Gastrocnemius medialis (tissue), 4 donors: ENCODE data around the gene ZNF491. TPM values are rescaled to one million over a fixed set of nuclear protein-coding genes. Genes with fewer than 3 reads are reported as not detected.

ENCODE experiments used
- ATAC-seq, 2 donors: fragments of 150-250 bp; one replicate each; pipeline ENCODE4 v1.9.1; 2016
- DNase-seq, 2 donors: peaks; one replicate each; pipeline ENCODE4 v3.0.0-alpha.2; 2019
- H3K27ac ChIP-seq, 4 donors: fragments of 200-600 bp; sonication (generic); 1 replicate in 1 of 4; 2 replicates in 3 of 4; pipeline ENCODE4 v1.5.1; 2016 to 2018; ENCODE audit warnings: mild to moderate bottlenecking in 2 of 4, moderate library complexity in 1 of 4
- H3K27me3 ChIP-seq, 3 donors: fragments of 200-600 bp; sonication (generic) in 2 of 3; 1 replicate in 1 of 3; 2 replicates in 2 of 3; pipeline versions ENCODE4 v1.5.1 to v1.6.0; 2016 to 2019; ENCODE audit warnings: mild to moderate bottlenecking in 1 of 3, moderate library complexity in 1 of 3
- H3K36me3 ChIP-seq, 2 donors: fragments of 200-600 bp; sonication (generic) in 1 of 2; one replicate each; pipeline ENCODE4 v1.5.1; 2017 to 2018
- H3K4me1 ChIP-seq, 2 donors: fragments of 200-600 bp; sonication (generic) in 1 of 2; one replicate each; pipeline ENCODE4 v1.5.1; 2016 to 2017; ENCODE audit warnings: mild to moderate bottlenecking in 2 of 2
- H3K4me3 ChIP-seq, 4 donors: fragments of 200-600 bp; sonication (generic) in 3 of 4; 1 replicate in 1 of 4; 2 replicates in 3 of 4; pipeline ENCODE4 v1.5.1; 2016 to 2019; ENCODE audit warnings: mild to moderate bottlenecking in 2 of 4
- H3K9me3 ChIP-seq, 3 donors: fragments of 200-600 bp; sonication (generic) in 2 of 3; 1 replicate in 1 of 3; 2 replicates in 2 of 3; pipeline ENCODE4 v1.5.1; 2016 to 2019
- CTCF ChIP-seq, 5 experiments: fragments of 450-650 bp in 3 of 5; fragments of 200-600 bp in 2 of 5; sonication (generic) in 2 of 5; IDR thresholded peaks in 4 of 5; conservative IDR thresholded peaks in 1 of 5; 1 replicate in 4 of 5; 2 replicates in 1 of 5; pipeline ENCODE4 v1.5.1; 2016 to 2019; ENCODE audit warnings: antibody characterized with exemption in 5 of 5, mild to moderate bottlenecking in 3 of 5, moderate library complexity in 3 of 5
- POLR2A ChIP-seq, 2 donors: fragments of 450-650 bp; IDR thresholded peaks; one replicate each; pipeline ENCODE4 v1.6.1; 2017; ENCODE audit warnings: antibody characterized with exemption in 2 of 2, mild to moderate bottlenecking in 2 of 2, moderate library complexity in 2 of 2
- in situ Hi-C, 4 donors: fragments of 200-750 bp; cut with MboI; loops; one replicate each; pipeline versions ENCODE4 v1.15.0 to v1.8.0; 2017; ENCODE audit warnings: low sequenced_read_pairs in 4 of 4
- intact Hi-C: fragments of 100-400 bp; cut with DNase I; formaldehyde crosslinking; loops from one replicate; pipeline ENCODE4 v1.15.1; 2023; ENCODE audit warnings: low total_unique reads
- total RNA-seq, 4 donors: library from RNA; depleted of rRNA; stranded (reverse); fragments of >200 nt; gene quantifications; one replicate each; pipeline versions ENCODE4 v1.1.0 to v1.2.3, GENCODE V29; 2016

Gene ZNF491
- total RNA-seq, 4 donors from 2014 or later: 0.92 to 1.8 (median 1.4) TPM

GRCh38 chr19:11756965-11757364 is 41.4 kb upstream of the ZNF491 start:
- Histone ChIP-seq H3K27me3 (peaks cover 0 to 3% (median 0%) of the 10 kb centered on the region in 3 donors), H3K36me3 (no peaks in the 10 kb centered on the region), H3K4me1 (no peaks in the 10 kb centered on the region), H3K4me3 (no peak overlapping the region), H3K9me3 (peaks cover 0 to 4% (median 0%) of the 10 kb centered on the region in 3 donors), H3K27ac (no peak overlapping the region)
- ATAC-seq (no peak), DNase-seq (no peak)
- no peak for TF ChIP-seq POLR2A (IDR thresholded peaks at IDR 0.05)
- no peak for TF ChIP-seq CTCF (IDR thresholded peaks at IDR 0.05 in 4 of 5, conservative IDR thresholded peaks at IDR 0.05 in 1 of 5)
- intact Hi-C loops (no loop called here), in situ Hi-C loops (no loop called here)

GRCh38 chr19:11759805-11760204 is 38.5 kb upstream of the ZNF491 start:
- ATAC-seq: no peak
- Histone ChIP-seq H3K4me3 (no peak overlapping the region), H3K27ac (no peak overlapping the region), H3K36me3 (no peaks in the 10 kb centered on the region), H3K4me1 (no peaks in the 10 kb centered on the region), H3K9me3 (no peaks in the 10 kb centered on the region), H3K27me3 (no peaks in the 10 kb centered on the region)
- no peak for DNase-seq
- in situ Hi-C loops (no loop called here), intact Hi-C loops (loop anchor here (10.0 kb wide), 1 partner anchor 795 kb away; the partner anchor contains the start of gene ZNF564)
- TF ChIP-seq POLR2A (IDR thresholded peaks at IDR 0.05): no peak
- TF ChIP-seq CTCF (IDR thresholded peaks at IDR 0.05 in 4 of 5, conservative IDR thresholded peaks at IDR 0.05 in 1 of 5): no peak

- intact Hi-C loops (loop anchor here (10.0 kb wide), 1 partner anchor 792 kb away; the partner anchor contains the start of gene ZNF564), in situ Hi-C loops (no loop called here)
- H3K27ac ChIP-seq: no peak overlapping the region
Measured at GRCh38 chr19:11763117-11763516, 35.2 kb upstream of the ZNF491 start.

GRCh38 chr19:11763611-11764010 is 34.7 kb upstream of the ZNF491 start:
- TF ChIP-seq CTCF (IDR thresholded peaks at IDR 0.05 in 4 of 5, conservative IDR thresholded peaks at IDR 0.05 in 1 of 5): no peak
- TF ChIP-seq POLR2A (IDR thresholded peaks at IDR 0.05): no peak
- H3K9me3 ChIP-seq: no peaks in the 10 kb centered on the region
- intact Hi-C loops (loop anchor here (10.0 kb wide), 1 partner anchor 791 kb away; the partner anchor contains the start of gene ZNF564), in situ Hi-C loops (no loop called here)
- H3K27me3 ChIP-seq: no peaks in the 10 kb centered on the region
- no peak for ATAC-seq
- peaks cover 9 to 12% of the 10 kb centered on the region in 2 donors for H3K4me1 ChIP-seq
- DNase-seq: no peak
- no peak overlapping the region for H3K27ac ChIP-seq
- H3K4me3 ChIP-seq: no peak overlapping the region
- no peaks in the 10 kb centered on the region for H3K36me3 ChIP-seq

More at GRCh38 chr19:11763117-11763516, 35.2 kb upstream of the ZNF491 start:
- DNase-seq (no peak), ATAC-seq (no peak)
- H3K36me3 ChIP-seq: no peaks in the 10 kb centered on the region
- no peaks in the 10 kb centered on the region for H3K27me3 ChIP-seq
- H3K4me1 ChIP-seq: peaks cover 6 to 7% of the 10 kb centered on the region in 2 donors
- TF ChIP-seq POLR2A (IDR thresholded peaks at IDR 0.05) (no peak), CTCF (IDR thresholded peaks at IDR 0.05 in 4 of 5, conservative IDR thresholded peaks at IDR 0.05 in 1 of 5) (no peak)
- no peak overlapping the region for H3K4me3 ChIP-seq
- no peaks in the 10 kb centered on the region for H3K9me3 ChIP-seq
